Limb (tissue), 2 donors: Measurements from ENCODE around the gene RHEX.
A peak's percentile ranks its signal among the peaks of the same experiment; 100 is the strongest.
"Not testable (repeated sequence)": the region's sequence is repeated elsewhere in the genome, so short reads cannot be mapped to it uniquely, and the experiment has no call there.

ENCODE experiments used
- DNase-seq, 2 donors: peaks; one replicate each; pipeline ENCODE4 v3.0.0-alpha.2; 2016; ENCODE audit errors: extremely low spot score in 2 of 2

The RHEX gene

GRCh38 chr1:206030191-206030590 lies 22.8 kb upstream of the RHEX start:
- DNase-seq = no peak

GRCh38 chr1:206030714-206031113 lies 22.3 kb upstream of the RHEX start:
- peak; percentile 73 to 79 for DNase-seq

- no peak for DNase-seq
These were observed 20.4 kb upstream of the RHEX start for GRCh38 chr1:206032380-206033140.

- DNase-seq = no peak
These were observed 17.9 kb upstream of the RHEX start for GRCh38 chr1:206035027-206035426.

- DNase-seq = no peak
These were observed 16.1 kb upstream of the RHEX start for GRCh38 chr1:206036663-206037455.

- DNase-seq = no peak
These were observed 15.4 kb upstream of the RHEX start for GRCh38 chr1:206037581-206037980.

- no peak for DNase-seq
These were observed 13.7 kb upstream of the RHEX start for GRCh38 chr1:206039046-206039973.

GRCh38 chr1:206040328-206040727 lies 12.6 kb upstream of the RHEX start:
- DNase-seq = no peak

GRCh38 chr1:206041640-206042039 lies 11.3 kb upstream of the RHEX start:
- DNase-seq = no peak

GRCh38 chr1:206047271-206047670 lies 5.7 kb upstream of the RHEX start:
- no peak for DNase-seq

GRCh38 chr1:206048582-206048981 lies 4.4 kb upstream of the RHEX start:
- no peak for DNase-seq

- DNase-seq = no peak
These were observed 3.7 kb upstream of the RHEX start for GRCh38 chr1:206049293-206049692.

GRCh38 chr1:206049919-206050600 lies 2.9 kb upstream of the RHEX start:
- DNase-seq = no peak

- no peak for DNase-seq
These were observed 2.2 kb upstream of the RHEX start for GRCh38 chr1:206050655-206051235.

GRCh38 chr1:206052231-206052865 lies 625 bp upstream of the RHEX start:
- DNase-seq = not testable (repeated sequence)

- DNase-seq = not testable (repeated sequence)
These were observed 643 bp downstream of the RHEX start for GRCh38 chr1:206053616-206054015.

GRCh38 chr1:206055069-206055625 lies 2.2 kb downstream of the RHEX start:
- not testable (repeated sequence) for DNase-seq

GRCh38 chr1:206055639-206056323 lies 2.8 kb downstream of the RHEX start:
- DNase-seq = not testable (repeated sequence)

- not testable (repeated sequence) for DNase-seq
These were observed 5.4 kb downstream of the RHEX start for GRCh38 chr1:206058289-206058926.
